K562 (cell line): ENCODE results near the gene UBE2C.

Experiments
- CBX3 ChIP-seq, 2 experiments: IDR thresholded peaks; 1 replicate in 1 of 2; 2 replicates in 1 of 2; pipeline ENCODE4 v1.6.1; 2012; ENCODE audit warnings: inconsistent platforms in 2 of 2, low read length in 2 of 2, borderline replicate concordance in 1 of 2, control low read depth in 1 of 2
- CBX5 ChIP-seq: IDR thresholded peaks from 2 replicates; pipeline ENCODE4 v1.6.1; 2014; ENCODE audit warnings: low read depth, borderline replicate concordance
- CHD1 ChIP-seq: fragments of 200-600 bp; sonication (generic); IDR thresholded peaks from one replicate; pipeline ENCODE4 v1.6.1; 2012; ENCODE audit warnings: mild to moderate bottlenecking, moderate library complexity, low read length, inconsistent platforms
- POLR2A ChIP-seq: fragments of 450-650 bp; conservative IDR thresholded peaks from 2 replicates; pipeline ENCODE4 v1.6.1; 2016
- POLR2AphosphoS5 ChIP-seq: IDR thresholded peaks from 2 replicates; pipeline ENCODE4 v1.6.1; 2011; ENCODE audit warnings: mild to moderate bottlenecking, low read depth, low read length, moderate library complexity; ENCODE audit not compliant: control insufficient read depth, insufficient read depth
- TAF1 ChIP-seq: IDR thresholded peaks from 2 replicates; pipeline ENCODE4 v1.6.1; 2011; ENCODE audit warnings: mild to moderate bottlenecking, low read length, moderate library complexity; ENCODE audit not compliant: insufficient read depth, control insufficient read depth, severe bottlenecking; ENCODE audit errors: extremely low read depth

GRCh38 chr20:45834797-45835161 is 22.3 kb downstream of the UBE2C start:
- TF ChIP-seq POLR2A (no peak), CHD1 (no peak), CBX5 (no peak), CBX3 (IDR thresholded peaks at IDR 0.05; ENCODE audit: borderline replicate concordance in 1 of 2, low read length in 2 of 2) (no peak), TAF1 (no peak), POLR2AphosphoS5 (no peak)
